ENCODE results near the gene TBX20.
"Not testable (repeated sequence)": the region's sequence is repeated elsewhere in the genome, so short reads cannot be mapped to it uniquely, and the experiment has no call there.

DNA sequence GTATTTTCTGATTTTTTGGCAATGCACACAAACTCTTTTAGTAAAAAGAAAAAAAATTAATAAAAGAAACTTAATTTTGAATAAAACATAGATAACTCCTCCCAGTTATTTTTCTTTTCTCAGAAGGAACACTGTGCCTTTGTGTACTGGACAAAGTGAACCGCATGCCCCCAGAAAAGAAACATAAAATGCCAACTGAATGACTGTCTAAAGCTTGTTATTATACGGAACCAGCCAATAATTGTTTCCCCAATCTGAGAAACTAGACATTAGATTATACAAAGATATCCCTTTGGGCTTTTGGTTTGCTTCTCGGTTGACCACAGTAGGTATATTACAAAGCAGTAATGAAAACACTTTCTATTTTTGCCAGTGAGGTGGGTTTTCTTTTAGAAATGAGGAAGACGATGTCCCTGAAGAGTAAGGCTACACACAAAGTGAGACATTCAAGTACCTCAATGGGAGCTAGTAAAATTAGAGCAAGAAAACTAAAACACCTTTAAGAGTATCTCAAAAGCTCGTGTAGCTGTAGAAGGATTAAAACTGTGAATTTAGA is 25.3 kb downstream of the TBX20 start:
- not testable (repeated sequence) for TF ChIP-seq POLR2A, CTCF (IDR thresholded peaks at IDR 0.05)
